Endodermal cell (in vitro differentiated cells): ENCODE data around the gene DIO1. TPM values are rescaled to one million over a fixed set of nuclear protein-coding genes. Genes with fewer than 3 reads are reported as not detected.
"Not testable (repeated sequence)": the region's sequence is repeated elsewhere in the genome, so short reads cannot be mapped to it uniquely, and the experiment has no call there.

Experiments
- DNase-seq: peaks from one replicate; pipeline ENCODE4 v3.0.0-alpha.2; 2017
- H3K27ac ChIP-seq: 2 replicates; pipeline ENCODE4 v1.5.1; 2013; ENCODE audit warnings: mild to moderate bottlenecking, low read depth, low read length, moderate library complexity
- H3K27me3 ChIP-seq: 2 replicates; pipeline ENCODE4 v1.6.1; 2013; ENCODE audit warnings: mild to moderate bottlenecking, low read length, moderate library complexity; ENCODE audit not compliant: insufficient read depth, control insufficient read depth, poor library complexity, severe bottlenecking
- H3K36me3 ChIP-seq: 2 replicates; pipeline ENCODE4 v1.7.0; 2013; ENCODE audit warnings: mild to moderate bottlenecking, low read length, moderate library complexity; ENCODE audit not compliant: control insufficient read depth, insufficient read depth
- H3K4me1 ChIP-seq: one replicate; pipeline ENCODE4 v1.7.0; 2013; ENCODE audit warnings: low read length; ENCODE audit not compliant: control insufficient read depth, insufficient read depth
- H3K4me3 ChIP-seq: 2 replicates; pipeline ENCODE4 v1.5.1; 2013; ENCODE audit warnings: mild to moderate bottlenecking, low read length, moderate library complexity
- H3K9ac ChIP-seq: 2 replicates; pipeline ENCODE4 v1.6.1; 2013; ENCODE audit warnings: mild to moderate bottlenecking, low read length, moderate library complexity; ENCODE audit not compliant: poor library complexity, severe bottlenecking; ENCODE audit errors: extremely low read depth
- H3K9me3 ChIP-seq: 2 replicates; pipeline ENCODE4 v1.6.1; 2013; ENCODE audit warnings: mild to moderate bottlenecking, low read length, moderate library complexity; ENCODE audit not compliant: control insufficient read depth
- H3K27ac Mint-ChIP-seq: 2 replicates; pipeline ENCODE4 v1.8.0; 2020; ENCODE audit warnings: mixed read lengths
- H3K27me3 Mint-ChIP-seq: 2 replicates; pipeline ENCODE4 v1.8.0; 2021; ENCODE audit warnings: mild to moderate bottlenecking, mixed read lengths; ENCODE audit not compliant: insufficient read depth
- H3K36me3 Mint-ChIP-seq: 2 replicates; pipeline ENCODE4 v1.8.0; 2020; ENCODE audit warnings: low read depth, mixed read lengths
- H3K4me1 Mint-ChIP-seq: 2 replicates; pipeline ENCODE4 v1.8.0; 2020; ENCODE audit warnings: mixed read lengths
- H3K4me3 Mint-ChIP-seq: 2 replicates; pipeline ENCODE4 v1.8.0; 2020; ENCODE audit warnings: mild to moderate bottlenecking, moderate library complexity, mixed read lengths
- H3K9me3 Mint-ChIP-seq: 2 replicates; pipeline ENCODE4 v1.8.0; 2020; ENCODE audit warnings: mild to moderate bottlenecking, mixed read lengths
- CTCF ChIP-seq: fragments of 200-600 bp; sonication (generic); conservative IDR thresholded peaks from 2 replicates; pipeline ENCODE4 v1.5.0; 2021; ENCODE audit warnings: antibody characterized with exemption, mild to moderate bottlenecking
- WGBS, 2 experiments: methylation state at CpG; one replicate each; pipeline versions ENCODE4 v1.1.5 to v1.1.7; 2013; ENCODE audit warnings: missing lambda C conversion rate in 2 of 2, mixed read lengths in 1 of 2; ENCODE audit not compliant: insufficient coverage in 1 of 2, insufficient read length in 1 of 2; 5-methylcytosine and 5-hydroxymethylcytosine counted together
- total RNA-seq, 2 donors: library from RNA; stranded (reverse); fragmentation: NEBNext Ultra II Directional in 1 of 2; extraction: Animal tissue kit (Norgen Biotek cat#: 25700) in 1 of 2; gene quantifications; 2 replicates in 1 of 2; 3 replicates in 1 of 2; pipeline ENCODE4 v1.2.1, GENCODE V29; 2021

Gene DIO1
- total RNA-seq, 2 donors from 2014 or later = not detected

GRCh38 chr1:53871773-53872484 lies 22.1 kb upstream of the DIO1 start:
- H3K27me3 ChIP-seq = no peaks in the 10 kb centered on the region
- no peaks in the 10 kb centered on the region for H3K9me3 ChIP-seq
- peaks cover 52% of the 10 kb centered on the region for H3K36me3 ChIP-seq
- no peak for TF ChIP-seq CTCF
- H3K4me3 Mint-ChIP-seq = no peak overlapping the region
- H3K4me3 ChIP-seq = no peak overlapping the region
- H3K9me3 Mint-ChIP-seq = no peaks in the 10 kb centered on the region
- no peak overlapping the region for H3K27ac Mint-ChIP-seq
- 58 to 91% methylated on average over 2 to 4 of the region's 5 CpGs for WGBS, 2 experiments
- peaks cover 49% of the 10 kb centered on the region for H3K36me3 Mint-ChIP-seq
- no peaks in the 10 kb centered on the region for H3K4me1 ChIP-seq
- H3K27ac ChIP-seq = no peak overlapping the region
- H3K27me3 Mint-ChIP-seq = no peaks in the 10 kb centered on the region
- DNase-seq = no peak
- no peak overlapping the region for H3K9ac ChIP-seq
- H3K4me1 Mint-ChIP-seq = no peaks in the 10 kb centered on the region

GRCh38 chr1:53875150-53875549 lies 18.8 kb upstream of the DIO1 start:
- not testable (repeated sequence) for H3K4me3 ChIP-seq, H3K27me3 Mint-ChIP-seq, H3K27ac Mint-ChIP-seq, H3K9ac ChIP-seq, H3K27me3 ChIP-seq, DNase-seq, H3K9me3 ChIP-seq, H3K4me3 Mint-ChIP-seq, H3K9me3 Mint-ChIP-seq, H3K4me1 ChIP-seq, H3K27ac ChIP-seq
- 92 to 95% methylated on average over 2 of the region's 2 CpGs for whole genome bisulfite sequencing, 2 experiments
- peaks cover 10% of the 10 kb centered on the region for H3K4me1 Mint-ChIP-seq
- H3K36me3 Mint-ChIP-seq = peaks cover 40% of the 10 kb centered on the region
- H3K36me3 ChIP-seq = peaks cover 41% of the 10 kb centered on the region

DNA sequence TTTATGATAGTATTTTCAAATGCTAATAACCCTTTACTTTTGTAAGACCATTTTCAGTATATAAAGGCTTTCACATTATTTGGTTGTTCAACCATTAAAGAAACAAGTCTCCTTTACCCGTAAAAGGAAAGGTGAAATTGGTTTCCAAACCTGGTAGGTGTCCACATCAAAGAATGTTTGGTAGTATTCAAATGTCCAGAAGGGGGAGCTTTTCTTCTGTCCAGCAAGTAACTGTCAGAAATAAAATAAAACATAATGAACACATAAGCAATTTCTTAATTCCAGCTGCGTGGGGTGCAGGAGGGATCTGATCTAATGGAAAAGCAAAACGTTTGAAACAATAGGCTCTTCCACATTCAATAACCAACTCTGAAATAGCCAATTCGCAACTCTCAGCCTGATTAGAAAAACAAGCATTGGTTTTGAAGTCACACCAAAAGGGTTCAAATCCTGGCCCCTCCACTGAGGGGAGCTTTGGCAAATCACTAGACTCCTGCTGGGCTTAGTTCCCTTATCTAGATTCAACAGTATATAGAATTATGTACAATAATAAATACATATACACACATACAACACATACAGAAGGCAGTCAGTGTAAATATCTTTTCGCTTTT lies 15.4 kb upstream of the DIO1 start:
- peak; percentile 80 for TF ChIP-seq CTCF
- H3K36me3 ChIP-seq = peaks cover 48% of the 10 kb centered on the region
- no peak overlapping the region for H3K27ac Mint-ChIP-seq
- peaks cover 10% of the 10 kb centered on the region for H3K4me1 Mint-ChIP-seq
- peaks cover 62% of the 10 kb centered on the region for H3K36me3 Mint-ChIP-seq
- peaks cover 4% of the 10 kb centered on the region for H3K9me3 ChIP-seq
- no peaks in the 10 kb centered on the region for H3K4me1 ChIP-seq
- H3K4me3 ChIP-seq = no peak overlapping the region
- H3K27me3 ChIP-seq = no peaks in the 10 kb centered on the region
- no peak for DNase-seq
- H3K27me3 Mint-ChIP-seq = no peaks in the 10 kb centered on the region
- no peak overlapping the region for H3K9ac ChIP-seq
- no peak overlapping the region for H3K27ac ChIP-seq
- H3K4me3 Mint-ChIP-seq = no peak overlapping the region
- WGBS, 2 experiments = 73 to 100% methylated on average over 1 to 5 of the region's 5 CpGs
- H3K9me3 Mint-ChIP-seq = peaks cover 12% of the 10 kb centered on the region

DNA sequence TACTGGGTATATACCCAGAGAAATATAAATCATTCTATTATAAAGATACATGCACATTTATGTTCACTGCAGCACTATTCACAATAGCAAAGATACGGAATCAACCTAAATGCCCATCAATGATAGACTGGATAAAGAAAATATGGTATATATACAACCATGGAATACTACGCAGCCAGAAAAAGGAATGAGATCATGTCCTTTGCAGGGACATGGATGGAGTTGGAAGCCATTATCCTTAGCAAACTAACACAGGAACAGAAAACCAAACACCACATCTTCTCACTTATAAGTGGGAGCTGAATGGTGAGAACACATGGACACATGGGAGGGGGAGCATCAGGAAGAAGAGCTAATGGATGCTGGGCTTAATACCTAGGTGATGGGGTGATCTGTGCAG lies 12.1 kb upstream of the DIO1 start:
- not testable (repeated sequence) for H3K27me3 Mint-ChIP-seq, H3K27me3 ChIP-seq, H3K4me3 Mint-ChIP-seq, H3K9ac ChIP-seq, DNase-seq, H3K27ac Mint-ChIP-seq, H3K4me3 ChIP-seq, H3K9me3 ChIP-seq, H3K4me1 ChIP-seq, H3K27ac ChIP-seq
- WGBS, 2 experiments = 93% methylated on average over 2 of the region's 2 CpGs; no CpG with 5 or more reads in 1 of the 2 experiments
- H3K4me1 Mint-ChIP-seq = peaks cover 14% of the 10 kb centered on the region
- H3K36me3 Mint-ChIP-seq = peaks cover 59% of the 10 kb centered on the region
- H3K36me3 ChIP-seq = peaks cover 33% of the 10 kb centered on the region
- peaks cover 12% of the 10 kb centered on the region for H3K9me3 Mint-ChIP-seq

DNA sequence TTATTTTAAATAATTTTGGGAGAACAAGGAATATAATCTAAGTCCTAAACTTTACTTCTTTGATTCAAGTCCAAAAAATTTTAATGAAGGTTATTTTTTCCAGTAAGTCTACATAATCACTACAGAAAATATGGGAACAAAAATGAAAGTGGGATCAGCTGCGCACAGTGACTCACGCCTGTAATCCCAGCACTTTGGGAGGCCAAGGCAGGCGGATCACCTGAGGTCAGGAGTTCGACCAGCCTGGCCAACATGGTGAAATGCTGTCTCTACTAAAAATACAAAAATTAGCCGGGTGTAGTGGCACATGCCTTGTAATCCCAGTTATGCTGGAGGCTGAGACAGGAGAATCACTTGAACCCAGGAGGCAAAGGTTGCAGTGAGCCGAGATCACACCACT lies 10.4 kb upstream of the DIO1 start:
- 90 to 94% methylated on average over 6 of the region's 6 CpGs for WGBS, 2 experiments

More for the DNA sequence above, 10.4 kb upstream of the DIO1 start:
- H3K9ac ChIP-seq, H3K27ac Mint-ChIP-seq, H3K27me3 ChIP-seq, DNase-seq, H3K27ac ChIP-seq, H3K27me3 Mint-ChIP-seq, H3K4me3 Mint-ChIP-seq, H3K4me3 ChIP-seq, H3K4me1 ChIP-seq, H3K9me3 ChIP-seq: not testable (repeated sequence)
- Mint-ChIP-seq H3K9me3 (peaks cover 12% of the 10 kb centered on the region), H3K36me3 (peaks cover 53% of the 10 kb centered on the region), H3K4me1 (peaks cover 14% of the 10 kb centered on the region)
- H3K36me3 ChIP-seq = peaks cover 18% of the 10 kb centered on the region
